T-helper 2 cell (primary cell): ENCODE measurements around the gene EVI2B.
"Not testable (repeated sequence)": the region's sequence is repeated elsewhere in the genome, so short reads cannot be mapped to it uniquely, and the experiment has no call there.

ENCODE experiments used
- DNase-seq, 5 experiments: peaks; one replicate each; pipeline versions ENCODE4 v3.0.0 to v3.0.0-alpha.2; 2012 to 2022

The EVI2B gene

GRCh38 chr17:31310260-31310659 lies 3.6 kb downstream of the EVI2B start:
- DNase-seq = peak in 3 of 5 experiments; percentile 50 to 76 (median 70)

DNA sequence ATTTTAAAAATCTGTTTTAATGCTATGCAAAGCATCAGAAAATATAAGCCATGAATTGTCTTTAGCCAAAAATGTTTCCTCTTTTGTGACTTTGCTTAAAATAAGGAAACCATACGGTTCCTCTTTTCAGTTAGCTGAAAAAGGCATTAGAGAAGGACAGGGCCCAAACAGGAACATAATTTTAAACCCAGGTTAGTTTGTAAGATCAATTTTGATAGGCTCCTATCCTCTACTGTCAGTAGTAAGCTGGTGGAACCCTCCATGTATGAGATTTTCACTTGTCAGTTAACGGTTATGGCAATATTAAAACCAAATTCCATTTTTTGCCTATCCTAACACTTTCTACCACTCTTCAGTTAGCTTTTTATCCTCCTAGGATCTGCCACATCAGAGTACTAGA lies 4.3 kb downstream of the EVI2B start:
- DNase-seq = peak in 1 of 5 experiments; percentile 59

- peak in 1 of 5 experiments; percentile 36 for DNase-seq
These were observed 5.2 kb downstream of the EVI2B start for GRCh38 chr17:31308372-31309334.

- no peak for DNase-seq
These were observed 6.2 kb downstream of the EVI2B start for GRCh38 chr17:31307640-31308039.

GRCh38 chr17:31299624-31300023 lies 14.2 kb downstream of the EVI2B start:
- no peak for DNase-seq

DNA sequence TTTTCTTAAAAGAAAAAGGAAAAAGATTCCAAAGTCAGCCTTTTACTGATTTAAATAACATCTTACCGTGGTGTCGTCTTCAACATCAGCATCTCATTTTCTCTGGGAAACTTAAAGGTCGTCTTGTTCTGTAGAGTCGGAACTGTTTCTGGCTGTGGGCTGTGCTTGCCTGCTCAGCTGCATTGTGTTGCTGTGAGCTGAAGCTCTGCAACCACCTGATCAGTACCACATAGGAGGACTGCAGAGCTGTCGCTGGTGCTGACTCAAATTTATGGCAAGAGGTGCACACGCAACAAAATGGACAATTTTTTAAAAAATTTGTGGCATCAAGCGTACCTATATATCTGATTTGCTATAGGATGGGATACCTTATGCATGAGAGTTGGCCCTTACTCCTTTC lies 16.8 kb downstream of the EVI2B start, which contains the start of gene OMG:
Gene OMG (minus strand): TSS at position 150 of the 400 bp plus-strand sequence. CDS start 908 bp downstream, outside the sequence.
- DNase-seq = no peak

GRCh38 chr17:31296142-31296541 lies 17.7 kb downstream of the EVI2B start:
- no peak for DNase-seq

DNA sequence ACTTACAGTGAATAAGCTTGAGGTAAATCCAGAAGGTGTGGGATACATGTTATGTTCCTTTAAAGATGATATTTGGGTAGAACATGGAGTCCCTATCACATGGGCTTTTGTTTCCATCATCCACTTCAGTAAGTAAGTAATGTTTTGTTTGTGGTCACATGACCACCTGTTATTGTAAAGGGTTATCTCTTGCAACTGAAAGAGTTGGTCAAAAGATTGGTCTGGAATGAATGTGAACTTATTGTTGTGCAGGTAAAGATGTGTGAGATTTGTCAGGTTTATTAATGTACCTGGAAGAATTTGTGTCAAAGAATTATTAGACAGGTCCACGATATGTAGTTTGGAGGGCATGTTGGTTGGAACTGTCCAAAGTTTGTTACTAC lies 18.4 kb downstream of the EVI2B start:
- DNase-seq = no peak

- DNase-seq = no peak
These were observed 18.9 kb downstream of the EVI2B start for GRCh38 chr17:31294820-31295488.

DNA sequence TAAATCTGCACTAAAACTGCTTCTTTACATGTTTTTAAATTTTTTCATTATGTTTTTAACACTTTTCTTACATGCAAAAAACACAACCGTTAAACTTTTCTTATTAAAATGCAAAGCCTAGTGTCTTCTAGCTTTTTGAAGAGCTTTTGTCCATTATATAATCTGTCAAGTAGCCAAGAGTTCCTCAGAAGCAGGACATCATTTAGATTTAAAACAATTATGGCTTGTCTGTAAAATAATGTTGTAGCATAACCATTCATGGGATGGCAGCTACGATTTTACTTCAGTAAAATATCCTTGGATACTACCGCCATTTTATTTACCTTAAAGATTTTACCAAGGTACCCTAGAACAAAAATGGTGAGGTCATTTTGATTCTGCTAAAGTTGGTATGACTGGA lies 19.6 kb downstream of the EVI2B start:
- DNase-seq = no peak

DNA sequence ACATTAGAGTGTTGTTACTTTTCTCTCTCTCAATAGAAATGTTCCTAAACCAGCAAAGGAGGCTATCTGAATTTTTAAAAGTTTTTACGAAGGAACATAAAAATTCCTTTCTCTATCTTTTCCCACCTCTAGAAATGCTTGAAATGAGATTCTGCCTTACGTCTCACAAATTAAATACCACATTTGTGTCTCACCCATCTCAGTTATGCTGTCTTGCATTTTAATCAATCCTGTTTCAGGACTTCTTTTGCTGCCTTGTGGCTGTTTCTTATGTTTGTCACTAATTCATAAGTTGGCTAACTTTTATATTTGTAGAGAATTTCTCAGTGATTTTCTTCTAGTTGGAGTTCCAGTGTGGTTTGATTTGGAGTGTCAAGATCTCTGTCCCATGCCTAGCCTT lies 20.3 kb downstream of the EVI2B start:
- no peak for DNase-seq

- no peak for DNase-seq
These were observed 22.0 kb downstream of the EVI2B start for GRCh38 chr17:31291820-31292219.

- no peak for DNase-seq
These were observed 24.1 kb downstream of the EVI2B start for GRCh38 chr17:31289790-31290189.

DNA sequence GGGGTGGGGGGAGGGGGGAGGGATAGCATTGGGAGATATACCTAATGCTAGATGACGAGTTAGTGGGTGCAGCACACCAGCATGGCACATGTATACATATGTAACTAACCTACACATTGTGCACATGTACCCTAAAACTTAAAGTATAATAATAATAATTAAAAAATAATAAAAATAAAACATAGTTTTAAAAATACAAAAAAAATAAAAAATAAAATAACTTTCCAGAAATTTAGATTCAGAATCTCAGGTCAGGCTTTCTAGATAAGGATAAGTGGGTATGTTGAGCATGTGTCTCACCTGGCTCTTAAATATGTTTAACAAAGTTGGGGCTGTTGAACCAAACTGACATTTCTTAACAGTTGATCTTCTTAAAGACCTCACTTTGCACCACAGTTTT lies 25.9 kb downstream of the EVI2B start:
- DNase-seq = not testable (repeated sequence)

- DNase-seq = no peak
These were observed 27.3 kb downstream of the EVI2B start for GRCh38 chr17:31286587-31286986.

DNA sequence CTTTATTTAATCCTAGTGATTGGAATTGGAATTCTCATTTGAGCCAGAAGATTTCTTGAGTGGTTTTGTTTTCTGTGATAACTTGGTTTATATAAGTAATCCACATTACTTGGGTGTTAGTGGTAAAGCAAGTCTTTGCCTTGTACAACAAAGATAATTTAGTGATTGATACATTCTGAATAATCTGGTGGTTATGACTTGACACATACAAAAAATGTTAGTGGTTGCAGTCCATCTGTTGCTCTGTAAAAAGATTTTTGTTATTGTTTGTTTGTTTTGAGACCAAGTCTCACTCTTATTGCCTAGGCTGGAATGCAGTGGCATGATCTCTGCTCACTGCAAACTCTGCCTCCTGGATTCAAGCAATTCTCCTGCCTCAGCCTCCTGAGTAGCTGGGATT lies 30.0 kb downstream of the EVI2B start:
- no peak for DNase-seq

DNA sequence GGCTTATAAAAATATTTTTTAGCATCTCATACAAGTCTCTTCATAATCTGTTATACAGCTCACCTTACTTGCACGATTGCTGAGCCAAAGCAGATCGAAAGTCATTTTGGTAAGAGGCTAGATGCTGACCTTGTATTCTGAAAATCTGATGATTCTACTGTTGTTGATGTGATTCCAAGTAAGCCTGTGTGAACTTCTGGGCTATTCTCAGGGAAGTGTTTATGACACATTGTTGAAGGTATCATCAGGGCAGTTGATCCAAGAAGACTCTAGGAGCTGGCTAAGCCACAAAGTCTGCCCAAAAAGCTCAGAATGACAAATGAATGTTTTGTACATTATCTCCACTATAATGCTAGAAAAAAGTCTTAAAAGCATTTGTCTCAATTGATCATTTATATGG lies 32.8 kb downstream of the EVI2B start:
- no peak for DNase-seq

- no peak for DNase-seq
These were observed 34.5 kb downstream of the EVI2B start for GRCh38 chr17:31279401-31279800.

DNA sequence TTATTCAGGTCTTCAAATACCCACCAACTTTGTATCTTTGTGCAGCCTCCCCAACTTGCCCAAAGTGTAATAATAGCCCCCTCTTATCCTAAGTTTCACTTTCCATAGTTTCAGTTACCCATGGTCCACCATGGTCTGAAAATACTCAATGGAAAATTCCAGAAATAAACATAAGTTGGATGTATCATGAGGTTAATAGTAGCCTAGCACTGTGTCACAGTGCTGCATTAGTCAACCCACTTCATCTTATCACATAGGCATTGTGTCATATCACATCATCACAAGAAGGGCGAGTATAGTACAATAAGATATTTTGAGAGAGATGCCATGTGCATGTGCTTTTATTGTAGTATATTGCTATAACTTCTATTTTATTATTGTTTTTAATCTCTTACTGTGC lies 38.7 kb downstream of the EVI2B start:
- no peak for DNase-seq

DNA sequence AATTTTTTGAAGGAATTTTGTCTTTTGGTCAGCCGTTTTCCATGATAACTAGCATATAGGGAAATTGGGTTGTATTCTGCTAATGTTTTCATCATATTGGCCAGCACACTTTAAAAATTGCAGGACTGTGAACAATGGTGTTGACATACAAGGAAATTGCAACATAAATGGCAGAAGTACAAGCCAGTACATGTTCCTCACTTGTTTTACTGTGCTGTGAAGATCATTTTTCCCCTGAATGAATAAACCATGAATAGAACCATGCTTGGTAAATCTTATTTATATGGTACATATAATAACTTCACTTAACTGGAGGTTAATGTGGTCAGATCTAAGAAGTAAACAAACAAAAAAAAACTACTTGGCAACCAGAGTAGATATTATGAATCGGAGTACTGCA lies 39.6 kb downstream of the EVI2B start:
- no peak for DNase-seq

DNA sequence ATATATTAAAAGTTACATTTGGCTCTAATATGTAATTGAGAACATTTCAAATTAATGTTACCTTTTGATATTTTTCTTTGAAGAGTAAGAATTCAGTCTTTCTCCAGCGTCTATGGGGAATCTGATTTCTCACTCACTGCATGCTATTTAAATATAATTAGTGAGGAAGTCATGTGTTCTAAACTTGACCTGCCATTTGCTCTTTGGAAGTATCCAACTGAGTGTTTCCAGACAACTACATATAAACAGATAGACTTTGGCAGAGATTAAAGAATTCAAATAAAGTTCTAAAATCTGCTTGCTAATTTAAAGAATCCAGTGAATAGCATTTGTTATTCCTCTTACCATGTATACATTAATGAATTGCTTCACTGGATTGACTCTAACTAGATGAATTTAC lies 40.3 kb downstream of the EVI2B start:
- no peak for DNase-seq

- DNase-seq = no peak
These were observed 41.1 kb downstream of the EVI2B start for GRCh38 chr17:31272803-31273202.

DNA sequence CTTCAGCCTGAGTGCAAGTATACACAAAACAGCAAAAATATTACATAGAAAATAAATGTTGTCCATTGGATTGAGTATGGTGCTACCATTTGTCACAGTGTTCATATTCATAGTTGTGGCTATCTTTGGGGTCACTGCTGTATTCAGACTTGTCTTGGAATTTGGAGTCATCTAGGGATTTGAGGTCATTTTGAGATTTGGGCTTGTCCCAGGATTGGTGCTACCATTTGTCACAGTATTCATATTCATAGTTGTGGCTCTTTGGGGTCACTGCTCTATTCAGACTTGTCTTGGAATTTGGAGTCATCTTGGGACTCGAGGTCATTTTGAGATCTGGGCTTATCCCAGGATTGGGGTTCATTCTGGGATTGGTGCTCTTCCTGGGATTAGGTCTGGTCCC lies 41.6 kb downstream of the EVI2B start:
- DNase-seq = no peak

- no peak for DNase-seq
These were observed 44.3 kb downstream of the EVI2B start for GRCh38 chr17:31269578-31269983.
